Neural cell (in vitro differentiated cells): Measurements from ENCODE around the gene DACT2. TPM values are rescaled to one million over a fixed set of nuclear protein-coding genes. Genes with fewer than 3 reads are reported as not detected.
"Not testable (repeated sequence)": the region's sequence is repeated elsewhere in the genome, so short reads cannot be mapped to it uniquely, and the experiment has no call there.

Source experiments
- H2AFZ ChIP-seq: fragments of 200-600, 300-800 bp; sonication (generic), shearing (Covaris generic); 2 replicates; pipeline ENCODE4 v1.6.0; 2014; ENCODE audit warnings: low read depth, mild to moderate bottlenecking, antibody characterized with exemption, low read length, moderate library complexity
- H3F3A ChIP-seq: fragments of 200-600 bp; shearing (Covaris generic); 2 replicates; pipeline ENCODE4 v1.6.1; 2016; ENCODE audit warnings: mild to moderate bottlenecking, moderate library complexity, mixed read lengths, antibody characterized with exemption, low read length; ENCODE audit not compliant: insufficient read depth, poor library complexity, severe bottlenecking
- H3K27ac ChIP-seq: fragments of 200-600, 300-800 bp; sonication (generic), shearing (Covaris generic); 2 replicates; pipeline ENCODE4 v1.5.1; 2014; ENCODE audit warnings: mild to moderate bottlenecking, low read length, moderate library complexity
- H3K27me3 ChIP-seq: fragments of 300-800, 200-600 bp; sonication (generic), shearing (Covaris generic); 2 replicates; pipeline ENCODE4 v1.6.0; 2014; ENCODE audit warnings: mild to moderate bottlenecking, low read depth, low read length, moderate library complexity; ENCODE audit not compliant: insufficient read depth
- H3K36me3 ChIP-seq: fragments of 300-800, 200-600 bp; sonication (generic), shearing (Covaris generic); 2 replicates; pipeline ENCODE4 v1.5.1; 2014; ENCODE audit warnings: mild to moderate bottlenecking, antibody characterized with exemption, low read length, moderate library complexity; ENCODE audit not compliant: insufficient read depth
- H3K4me2 ChIP-seq: fragments of 300-800, 200-600 bp; sonication (generic), shearing (Covaris generic); 2 replicates; pipeline ENCODE4 v1.6.0; 2014; ENCODE audit warnings: mild to moderate bottlenecking, low read length
- H3K4me3 ChIP-seq: fragments of 300-800, 200-600 bp; sonication (generic), shearing (Covaris generic); 2 replicates; pipeline ENCODE4 v1.5.1; 2014; ENCODE audit warnings: mild to moderate bottlenecking, low read length, moderate library complexity
- H3K79me2 ChIP-seq: fragments of 200-600 bp; shearing (Covaris generic); replicated peaks from 2 replicates; pipeline ENCODE4 v1.6.0; 2014; ENCODE audit warnings: mild to moderate bottlenecking, low read length, moderate library complexity; ENCODE audit not compliant: insufficient read depth
- H3K9ac ChIP-seq: fragments of 300-800, 200-600 bp; sonication (generic), shearing (Covaris generic); 2 replicates; pipeline ENCODE4 v1.6.1; 2016; ENCODE audit warnings: mild to moderate bottlenecking, low read length, mixed read lengths
- H3K9me2 ChIP-seq: fragments of 200-600 bp; shearing (Covaris generic); 2 replicates; pipeline ENCODE4 v1.6.1; 2016; ENCODE audit warnings: mild to moderate bottlenecking, low read length, mixed read lengths; ENCODE audit not compliant: insufficient read depth
- H3K9me3 ChIP-seq: fragments of 200-600, 300-800 bp; sonication (generic), shearing (Covaris generic); 2 replicates; pipeline ENCODE4 v1.6.1; 2016; ENCODE audit warnings: mild to moderate bottlenecking, mixed run types, low read length, moderate library complexity, mixed read lengths
- H4K20me1 ChIP-seq: fragments of 200-600 bp; shearing (Covaris generic); 2 replicates; pipeline ENCODE4 v1.6.1; 2016; ENCODE audit warnings: mild to moderate bottlenecking, mixed run types; ENCODE audit not compliant: insufficient read depth
- CTCF ChIP-seq: fragments of 450-650 bp; IDR thresholded peaks from 2 replicates; pipeline ENCODE4 v1.5.1; 2014; ENCODE audit warnings: antibody characterized with exemption, mild to moderate bottlenecking, moderate library complexity; ENCODE audit not compliant: poor library complexity, severe bottlenecking
- EP300 ChIP-seq: fragments of 450-650 bp; conservative IDR thresholded peaks from 2 replicates; pipeline ENCODE4 v1.6.1; 2014; ENCODE audit warnings: antibody characterized with exemption, mild to moderate bottlenecking, moderate library complexity; ENCODE audit not compliant: poor library complexity, severe bottlenecking
- EZH2 ChIP-seq: fragments of 200-600, 300-800 bp; shearing (Covaris generic), sonication (generic); IDR thresholded peaks from 2 replicates; pipeline ENCODE4 v1.6.1; 2014; ENCODE audit warnings: antibody characterized with exemption, low read length, borderline replicate concordance, mild to moderate bottlenecking; ENCODE audit not compliant: insufficient read depth, poor library complexity, severe bottlenecking
- MXI1 ChIP-seq: fragments of 450-650 bp; conservative IDR thresholded peaks from 2 replicates; pipeline ENCODE4 v1.6.1; 2014; ENCODE audit warnings: antibody characterized with exemption, mild to moderate bottlenecking; ENCODE audit not compliant: poor library complexity, severe bottlenecking
- POLR2AphosphoS5 ChIP-seq: IDR thresholded peaks from 2 replicates; pipeline ENCODE4 v1.6.1; 2012
- RAD21 ChIP-seq: fragments of 450-650 bp; conservative IDR thresholded peaks from 2 replicates; pipeline ENCODE4 v1.6.1; 2014; ENCODE audit warnings: antibody characterized with exemption, mild to moderate bottlenecking, moderate library complexity
- REST ChIP-seq: IDR thresholded peaks from 2 replicates; pipeline ENCODE4 v1.6.1; 2012; ENCODE audit warnings: borderline replicate concordance
- SMC3 ChIP-seq: fragments of 450-650 bp; conservative IDR thresholded peaks from 2 replicates; pipeline ENCODE4 v1.6.1; 2014; ENCODE audit warnings: antibody characterized with exemption, mild to moderate bottlenecking, moderate library complexity; ENCODE audit not compliant: poor library complexity
- TAF1 ChIP-seq: IDR thresholded peaks from 2 replicates; pipeline ENCODE4 v1.6.1; 2012; ENCODE audit warnings: low read depth
- polyA plus RNA-seq: library from polyadenylated mRNA; depleted of rRNA; stranded (reverse); fragments of >200 nt; gene quantifications from 2 replicates; pipeline ENCODE4 v1.2.3, GENCODE V29; 2014

The DACT2 gene
- polyA plus RNA-seq, 1 donor from 2014 or later: 0.48 TPM

GRCh38 chr6:168268755-168269154 lies 50.8 kb downstream of the DACT2 start:
- Histone ChIP-seq H3K9me2 (no peaks in the 10 kb centered on the region), H2AFZ (no peak overlapping the region), H3K27me3 (no peaks in the 10 kb centered on the region), H4K20me1 (no peaks in the 10 kb centered on the region), H3K36me3 (no peaks in the 10 kb centered on the region), H3K9ac (no peak overlapping the region), H3F3A (no peaks in the 10 kb centered on the region), H3K79me2 (no peaks in the 10 kb centered on the region), H3K27ac (no peak overlapping the region), H3K9me3 (no peaks in the 10 kb centered on the region), H3K4me3 (no peak overlapping the region), H3K4me2 (no peak overlapping the region)
- TF ChIP-seq TAF1 (no peak), SMC3 (no peak), CTCF (no peak), REST (no peak), RAD21 (no peak), POLR2AphosphoS5 (no peak), MXI1 (no peak), EZH2 (no peak), EP300 (no peak)

- H3K36me3 ChIP-seq, H3K9me2 ChIP-seq, H4K20me1 ChIP-seq, H3K9ac ChIP-seq, H3K4me2 ChIP-seq, H3K9me3 ChIP-seq, H2AFZ ChIP-seq, H3K27me3 ChIP-seq, H3K4me3 ChIP-seq, H3K27ac ChIP-seq, H3K79me2 ChIP-seq, H3F3A ChIP-seq: not testable (repeated sequence)
These were observed 51.8 kb downstream of the DACT2 start for GRCh38 chr6:168267779-168268178.
